Smooth muscle cell (in vitro differentiated cells): Measurements from ENCODE around the gene TMEM131. TPM values are rescaled to one million over a fixed set of nuclear protein-coding genes. Genes with fewer than 3 reads are reported as not detected.

Source experiments
- DNase-seq: peaks from one replicate; lab custom pipeline; 2025; ENCODE audit not compliant: unreplicated experiment; lab: John Stamatoyannopoulos, UW
- H2AFZ ChIP-seq: fragments of 200-600 bp; sonication (generic); 2 replicates; pipeline ENCODE4 v1.6.0; 2016; ENCODE audit warnings: antibody characterized with exemption, low read depth, mild to moderate bottlenecking
- H3F3A ChIP-seq: fragments of 200-600 bp; sonication (generic); 2 replicates; pipeline ENCODE4 v1.6.0; 2017; ENCODE audit warnings: antibody characterized with exemption, low read depth
- H3K27ac ChIP-seq: fragments of 200-600 bp; sonication (generic); 2 replicates; pipeline ENCODE4 v1.5.1; 2016; ENCODE audit warnings: low read depth, mild to moderate bottlenecking
- H3K27me3 ChIP-seq: fragments of 200-600 bp; sonication (generic); 2 replicates; pipeline ENCODE4 v1.6.1; 2016; ENCODE audit warnings: low read depth, mild to moderate bottlenecking
- H3K36me3 ChIP-seq: fragments of 200-600 bp; sonication (generic); 2 replicates; pipeline ENCODE4 v1.5.1; 2016; ENCODE audit warnings: low read depth
- H3K4me1 ChIP-seq: fragments of 200-600 bp; sonication (generic); 2 replicates; pipeline ENCODE4 v1.5.1; 2016; ENCODE audit warnings: low read depth
- H3K4me2 ChIP-seq: fragments of 200-600 bp; sonication (generic); 2 replicates; pipeline ENCODE4 v1.6.0; 2016; ENCODE audit warnings: mild to moderate bottlenecking
- H3K4me3 ChIP-seq: fragments of 200-600 bp; sonication (generic); 2 replicates; pipeline ENCODE4 v1.5.1; 2016; ENCODE audit warnings: mild to moderate bottlenecking
- H3K79me2 ChIP-seq: fragments of 200-600 bp; sonication (generic); 2 replicates; pipeline ENCODE4 v1.6.0; 2016; ENCODE audit warnings: low read depth, mild to moderate bottlenecking
- H3K9ac ChIP-seq: fragments of 200-600 bp; sonication (generic); 2 replicates; pipeline ENCODE4 v1.6.0; 2016; ENCODE audit warnings: low read depth
- H3K9me3 ChIP-seq: fragments of 200-600 bp; sonication (generic); replicated peaks from 2 replicates; pipeline ENCODE4 v1.5.1; 2016; ENCODE audit warnings: low read depth
- H4K20me1 ChIP-seq: fragments of 200-600 bp; sonication (generic); 2 replicates; pipeline ENCODE4 v1.6.0; 2016; ENCODE audit warnings: low read depth
- WGBS: methylation state at CpG from one replicate; pipeline ENCODE4 v1.1.7; 2016; ENCODE audit warnings: low lambda C conversion rate; 5-methylcytosine and 5-hydroxymethylcytosine counted together
- polyA plus RNA-seq: library from polyadenylated mRNA; unstranded; fragments of >200 nt; fragmentation: Nextera tagmentation; extraction: Ambion mirVana; gene quantifications from 2 replicates; pipeline ENCODE4 v1.2.1, GENCODE V29; 2016
- total RNA-seq: library from RNA; depleted of rRNA; stranded (reverse); fragments of >200 nt; gene quantifications from 2 replicates; pipeline ENCODE4 v1.2.3, GENCODE V29; 2014
- TF ChIP-seq, protein P1 (sequence below): fragments of 200-600 bp; sonication (generic); IDR thresholded peaks from 2 replicates; pipeline ENCODE4 v1.5.1; 2017; ENCODE audit warnings: borderline replicate concordance, mild to moderate bottlenecking, antibody characterized with exemption; ENCODE audit not compliant: insufficient read depth, poor library complexity, severe bottlenecking

TMEM131 gene
- total and polyA plus RNA-seq, 2 experiments from 2014 or later: 16.7 to 32.3 TPM

DNA sequence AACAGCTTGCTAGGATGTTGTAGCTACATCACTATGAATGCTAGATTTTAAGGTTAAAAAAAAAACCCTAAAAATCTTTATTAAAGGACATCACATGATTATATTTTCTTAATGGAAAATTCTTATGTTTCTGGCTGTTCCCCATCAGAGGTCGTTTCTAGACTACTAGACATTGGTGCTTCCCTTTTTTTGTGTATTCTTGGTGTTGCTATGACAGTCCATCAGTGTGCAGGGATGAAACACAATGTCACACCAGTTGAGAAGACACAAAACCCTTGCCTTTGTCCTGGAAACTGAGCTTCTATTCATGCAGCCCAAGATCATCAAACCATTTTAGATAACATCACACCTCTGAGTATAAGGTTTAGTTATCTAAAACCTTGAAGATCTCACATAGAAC lies 19.9 kb upstream of the TMEM131 start:
- H3K27ac ChIP-seq: no peak overlapping the region
- H3K36me3 ChIP-seq: no peaks in the 10 kb centered on the region
- no peaks in the 10 kb centered on the region for H3K9me3 ChIP-seq
- no peaks in the 10 kb centered on the region for H3K79me2 ChIP-seq
- no peak overlapping the region for H2AFZ ChIP-seq
- TF ChIP-seq, protein P1, sequence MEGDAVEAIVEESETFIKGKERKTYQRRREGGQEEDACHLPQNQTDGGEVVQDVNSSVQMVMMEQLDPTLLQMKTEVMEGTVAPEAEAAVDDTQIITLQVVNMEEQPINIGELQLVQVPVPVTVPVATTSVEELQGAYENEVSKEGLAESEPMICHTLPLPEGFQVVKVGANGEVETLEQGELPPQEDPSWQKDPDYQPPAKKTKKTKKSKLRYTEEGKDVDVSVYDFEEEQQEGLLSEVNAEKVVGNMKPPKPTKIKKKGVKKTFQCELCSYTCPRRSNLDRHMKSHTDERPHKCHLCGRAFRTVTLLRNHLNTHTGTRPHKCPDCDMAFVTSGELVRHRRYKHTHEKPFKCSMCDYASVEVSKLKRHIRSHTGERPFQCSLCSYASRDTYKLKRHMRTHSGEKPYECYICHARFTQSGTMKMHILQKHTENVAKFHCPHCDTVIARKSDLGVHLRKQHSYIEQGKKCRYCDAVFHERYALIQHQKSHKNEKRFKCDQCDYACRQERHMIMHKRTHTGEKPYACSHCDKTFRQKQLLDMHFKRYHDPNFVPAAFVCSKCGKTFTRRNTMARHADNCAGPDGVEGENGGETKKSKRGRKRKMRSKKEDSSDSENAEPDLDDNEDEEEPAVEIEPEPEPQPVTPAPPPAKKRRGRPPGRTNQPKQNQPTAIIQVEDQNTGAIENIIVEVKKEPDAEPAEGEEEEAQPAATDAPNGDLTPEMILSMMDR: no peak
- no peak overlapping the region for H3K4me2 ChIP-seq
- no peak for DNase-seq
- no peaks in the 10 kb centered on the region for H3F3A ChIP-seq
- 50% methylated on average over 1 of the region's 1 CpG for WGBS
- H4K20me1 ChIP-seq: no peaks in the 10 kb centered on the region
- peaks cover 5% of the 10 kb centered on the region for H3K4me1 ChIP-seq
- no peak overlapping the region for H3K4me3 ChIP-seq
- no peaks in the 10 kb centered on the region for H3K27me3 ChIP-seq
- no peak overlapping the region for H3K9ac ChIP-seq

DNA sequence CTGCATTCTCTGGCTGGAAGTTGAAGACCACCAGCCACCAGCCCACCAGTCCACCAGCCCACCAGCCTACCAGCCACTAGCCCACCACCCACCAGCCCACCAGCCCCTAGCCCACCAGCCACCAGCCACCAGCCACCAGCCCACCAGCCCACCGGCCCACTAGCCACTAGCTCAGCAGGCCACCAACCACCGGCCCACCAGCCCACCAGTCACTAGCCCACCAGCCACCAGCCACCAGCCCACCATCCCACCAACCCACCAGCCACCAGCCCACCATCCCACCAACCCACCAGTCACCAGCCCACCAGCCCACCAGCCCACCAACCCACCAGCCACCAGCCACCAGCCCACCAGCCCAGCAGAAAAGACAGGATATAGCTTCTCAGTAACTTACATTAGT lies 18.6 kb upstream of the TMEM131 start:
- no CpG with 5 or more reads among the region's 2 CpGs for WGBS
- H3K4me3 ChIP-seq: no peak overlapping the region
- H4K20me1 ChIP-seq: no peaks in the 10 kb centered on the region
- no peak overlapping the region for H3K27ac ChIP-seq
- H3K4me1 ChIP-seq: peaks cover 5% of the 10 kb centered on the region
- no peak overlapping the region for H3K9ac ChIP-seq
- no peaks in the 10 kb centered on the region for H3K79me2 ChIP-seq
- H3K4me2 ChIP-seq: no peak overlapping the region
- peaks cover 6% of the 10 kb centered on the region for H3F3A ChIP-seq
- H2AFZ ChIP-seq: no peak overlapping the region
- no peak for DNase-seq
- TF ChIP-seq, protein P1: no peak
- H3K27me3 ChIP-seq: no peaks in the 10 kb centered on the region
- no peaks in the 10 kb centered on the region for H3K36me3 ChIP-seq
- no peaks in the 10 kb centered on the region for H3K9me3 ChIP-seq

DNA sequence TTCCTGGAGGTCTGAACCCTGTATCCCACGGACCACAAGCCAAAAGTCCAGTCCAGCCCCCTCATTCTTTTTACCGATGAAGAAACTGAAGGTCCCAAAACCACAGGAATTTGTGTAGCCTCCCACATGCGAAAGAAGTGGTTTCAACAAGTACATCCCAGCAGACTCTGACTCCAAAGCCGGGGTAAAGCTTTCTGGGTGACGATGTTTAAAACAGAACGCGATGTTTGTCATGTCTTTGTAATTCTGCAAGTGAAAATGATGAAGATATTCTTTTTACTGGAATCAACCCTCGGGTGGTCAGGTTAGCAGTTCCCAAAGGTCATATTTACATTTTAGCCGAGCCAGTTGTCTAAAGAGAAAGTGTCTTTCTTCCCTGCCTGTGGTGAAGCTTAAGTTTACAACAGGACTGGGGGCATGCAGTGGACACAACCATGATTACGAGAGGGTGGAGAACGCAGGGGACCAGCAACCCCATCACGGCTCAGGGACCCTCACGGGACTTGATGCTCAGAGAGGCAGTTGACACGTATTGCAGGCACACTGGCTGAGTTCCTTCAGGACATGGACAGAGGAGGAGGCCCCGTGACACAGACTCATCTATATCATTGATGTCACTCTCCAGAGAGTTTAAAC lies 17.8 kb upstream of the TMEM131 start:
- Histone ChIP-seq H3K27ac (peak overlapping the region; percentile 3), H3K4me2 (peak overlapping the region; percentile 68), H3K4me1 (peaks cover 5% of the 10 kb centered on the region), H3K4me3 (peak overlapping the region; percentile 4), H3K79me2 (no peaks in the 10 kb centered on the region), H3K9ac (no peak overlapping the region), H3K36me3 (no peaks in the 10 kb centered on the region), H4K20me1 (no peaks in the 10 kb centered on the region), H3F3A (peaks cover 6% of the 10 kb centered on the region), H2AFZ (no peak overlapping the region), H3K9me3 (no peaks in the 10 kb centered on the region), H3K27me3 (no peaks in the 10 kb centered on the region)
- TF ChIP-seq, protein P1: no peak
- WGBS: 43% methylated on average over 15 of the region's 15 CpGs
- DNase-seq: no peak

DNA sequence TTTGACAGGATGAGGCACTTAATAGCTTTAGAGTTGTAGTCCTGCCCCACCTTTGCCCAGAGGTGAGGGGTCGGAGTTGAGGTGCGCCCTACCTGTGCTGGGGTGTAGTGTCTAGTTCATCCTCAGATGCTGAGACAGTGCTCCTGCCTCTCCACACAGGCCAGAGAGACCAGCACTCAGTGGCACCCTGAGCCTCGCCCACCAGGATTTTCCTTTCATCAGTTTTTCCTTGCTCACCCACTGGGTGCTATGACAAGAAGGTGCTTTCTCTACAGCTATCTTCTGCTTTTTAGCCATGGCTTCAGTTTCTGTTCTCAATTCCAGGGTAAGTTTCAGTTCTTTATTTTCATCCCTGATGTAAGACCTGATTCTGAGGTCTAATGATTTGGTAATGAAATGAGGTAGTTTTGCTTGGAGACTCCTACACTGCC lies 16.8 kb upstream of the TMEM131 start:
- H3K4me2 ChIP-seq: peak overlapping the region; percentile 68
- no peak overlapping the region for H2AFZ ChIP-seq
- TF ChIP-seq, protein P1: no peak
- no peaks in the 10 kb centered on the region for H3K79me2 ChIP-seq
- no peak overlapping the region for H3K4me3 ChIP-seq
- no peaks in the 10 kb centered on the region for H3K27me3 ChIP-seq
- no peaks in the 10 kb centered on the region for H3K36me3 ChIP-seq
- peaks cover 5% of the 10 kb centered on the region for H3K4me1 ChIP-seq
- no peaks in the 10 kb centered on the region for H4K20me1 ChIP-seq
- H3K27ac ChIP-seq: no peak overlapping the region
- no peaks in the 10 kb centered on the region for H3K9me3 ChIP-seq
- no peak for DNase-seq
- peaks cover 6% of the 10 kb centered on the region for H3F3A ChIP-seq
- H3K9ac ChIP-seq: no peak overlapping the region
- 100% methylated on average over 3 of the region's 3 CpGs for WGBS
